Activated naive CD4-positive, alpha-beta T cell treated with anti-CD3 and anti-CD28 coated beads, Interleukin-2, amount 50 U/mL, for 24 hours (primary cell): ENCODE data around the gene FHIP1B.
"Not testable (repeated sequence)": the region's sequence is repeated elsewhere in the genome, so short reads cannot be mapped to it uniquely, and the experiment has no call there.

Experiments
- H3K27ac Mint-ChIP-seq: one replicate; pipeline ENCODE4 v1.8.0; 2021; ENCODE audit warnings: mild to moderate bottlenecking, mixed read lengths
- H3K27me3 Mint-ChIP-seq: one replicate; pipeline ENCODE4 v1.8.0; 2021; ENCODE audit warnings: mixed read lengths
- H3K36me3 Mint-ChIP-seq: one replicate; pipeline ENCODE4 v1.8.0; 2021; ENCODE audit warnings: mixed read lengths
- H3K4me1 Mint-ChIP-seq: one replicate; pipeline ENCODE4 v1.8.0; 2021; ENCODE audit warnings: mixed read lengths
- H3K4me3 Mint-ChIP-seq: one replicate; pipeline ENCODE4 v1.8.0; 2021; ENCODE audit warnings: mild to moderate bottlenecking, mixed read lengths
- H3K9me3 Mint-ChIP-seq: one replicate; pipeline ENCODE4 v1.8.0; 2021; ENCODE audit warnings: mixed read lengths

Gene FHIP1B

GRCh38 chr11:6234387-6235107, at the start of gene FHIP1B:
Gene FHIP1B, minus strand, starts transcription at chr11:6234636. Its CDS starts 10,120 bp downstream, at chr11:6224516.
- H3K27ac Mint-ChIP-seq, result peak within 1 kb of the TSS; percentile 98
- peak within 1 kb of the TSS; percentile 99 for H3K4me3 Mint-ChIP-seq
- H3K9me3 Mint-ChIP-seq, result no peaks in the 10 kb centered on the region
- no peaks in the 10 kb centered on the region for H3K36me3 Mint-ChIP-seq
- H3K4me1 Mint-ChIP-seq, result peaks cover 52% of the 10 kb centered on the region
- H3K27me3 Mint-ChIP-seq, result no peaks in the 10 kb centered on the region

- Mint-ChIP-seq H3K4me3 (no peak overlapping the region), H3K36me3 (peaks cover 2% of the 10 kb centered on the region), H3K9me3 (no peaks in the 10 kb centered on the region), H3K4me1 (no peaks in the 10 kb centered on the region), H3K27ac (no peak overlapping the region), H3K27me3 (peaks cover 29% of the 10 kb centered on the region)
Observed at GRCh38 chr11:6283453-6284023, 49.1 kb upstream of the FHIP1B start.

- peaks cover 41% of the 10 kb centered on the region for H3K27me3 Mint-ChIP-seq
- H3K9me3 Mint-ChIP-seq, H3K27ac Mint-ChIP-seq, H3K4me1 Mint-ChIP-seq, H3K4me3 Mint-ChIP-seq, H3K36me3 Mint-ChIP-seq: not testable (repeated sequence)
Observed at GRCh38 chr11:6280809-6281208, 46.4 kb upstream of the FHIP1B start.

GRCh38 chr11:6273188-6273587, 38.8 kb upstream of the FHIP1B start:
- Mint-ChIP-seq H3K27ac (no peak overlapping the region), H3K36me3 (no peaks in the 10 kb centered on the region), H3K27me3 (peaks cover 31% of the 10 kb centered on the region), H3K4me1 (no peaks in the 10 kb centered on the region), H3K4me3 (no peak overlapping the region), H3K9me3 (no peaks in the 10 kb centered on the region)

GRCh38 chr11:6271598-6271997, 37.2 kb upstream of the FHIP1B start:
- Mint-ChIP-seq H3K27me3 (peaks cover 22% of the 10 kb centered on the region), H3K36me3 (no peaks in the 10 kb centered on the region), H3K27ac (no peak overlapping the region), H3K9me3 (no peaks in the 10 kb centered on the region), H3K4me1 (no peaks in the 10 kb centered on the region), H3K4me3 (no peak overlapping the region)

- Mint-ChIP-seq H3K9me3 (no peaks in the 10 kb centered on the region), H3K27ac (no peak overlapping the region), H3K36me3 (no peaks in the 10 kb centered on the region), H3K27me3 (peaks cover 19% of the 10 kb centered on the region), H3K4me1 (no peaks in the 10 kb centered on the region), H3K4me3 (no peak overlapping the region)
Observed at GRCh38 chr11:6270584-6271246, 36.3 kb upstream of the FHIP1B start.

- H3K36me3 Mint-ChIP-seq, result no peaks in the 10 kb centered on the region
- H3K4me1 Mint-ChIP-seq, result no peaks in the 10 kb centered on the region
- H3K27me3 Mint-ChIP-seq, result peaks cover 14% of the 10 kb centered on the region
- H3K9me3 Mint-ChIP-seq, result no peaks in the 10 kb centered on the region
- no peak overlapping the region for H3K4me3 Mint-ChIP-seq
- H3K27ac Mint-ChIP-seq, result no peak overlapping the region
Observed at GRCh38 chr11:6269994-6270393, 35.6 kb upstream of the FHIP1B start.

- no peak overlapping the region for H3K27ac Mint-ChIP-seq
- no peaks in the 10 kb centered on the region for H3K9me3 Mint-ChIP-seq
- H3K36me3 Mint-ChIP-seq, result no peaks in the 10 kb centered on the region
- no peaks in the 10 kb centered on the region for H3K4me1 Mint-ChIP-seq
- H3K4me3 Mint-ChIP-seq, result no peak overlapping the region
- H3K27me3 Mint-ChIP-seq, result peaks cover 18% of the 10 kb centered on the region
Observed at GRCh38 chr11:6268820-6269219, 34.4 kb upstream of the FHIP1B start.

GRCh38 chr11:6263662-6264061, 29.2 kb upstream of the FHIP1B start:
- no peak overlapping the region for H3K27ac Mint-ChIP-seq
- no peaks in the 10 kb centered on the region for H3K36me3 Mint-ChIP-seq
- H3K9me3 Mint-ChIP-seq, result no peaks in the 10 kb centered on the region
- no peak overlapping the region for H3K4me3 Mint-ChIP-seq
- H3K4me1 Mint-ChIP-seq, result no peaks in the 10 kb centered on the region
- peaks cover 14% of the 10 kb centered on the region for H3K27me3 Mint-ChIP-seq

- no peak overlapping the region for H3K27ac Mint-ChIP-seq
Observed at GRCh38 chr11:6260207-6260726, 25.8 kb upstream of the FHIP1B start.

GRCh38 chr11:6258571-6259081, 24.2 kb upstream of the FHIP1B start:
- H3K4me3 Mint-ChIP-seq, result peak overlapping the region; percentile 75
- no peak overlapping the region for H3K27ac Mint-ChIP-seq
- H3K9me3 Mint-ChIP-seq, result no peaks in the 10 kb centered on the region
- H3K36me3 Mint-ChIP-seq, result no peaks in the 10 kb centered on the region
- H3K4me1 Mint-ChIP-seq, result no peaks in the 10 kb centered on the region
- H3K27me3 Mint-ChIP-seq, result peaks cover 4% of the 10 kb centered on the region

More at GRCh38 chr11:6260207-6260726, 25.8 kb upstream of the FHIP1B start:
- Mint-ChIP-seq H3K4me3 (no peak overlapping the region), H3K9me3 (no peaks in the 10 kb centered on the region), H3K4me1 (no peaks in the 10 kb centered on the region), H3K27me3 (peaks cover 13% of the 10 kb centered on the region), H3K36me3 (no peaks in the 10 kb centered on the region)

GRCh38 chr11:6258141-6258540, 23.7 kb upstream of the FHIP1B start:
- no peaks in the 10 kb centered on the region for H3K36me3 Mint-ChIP-seq
- H3K27me3 Mint-ChIP-seq, result peaks cover 3% of the 10 kb centered on the region
- H3K27ac Mint-ChIP-seq, result no peak overlapping the region
- peak overlapping the region; percentile 75 for H3K4me3 Mint-ChIP-seq
- H3K9me3 Mint-ChIP-seq, result no peaks in the 10 kb centered on the region
- no peaks in the 10 kb centered on the region for H3K4me1 Mint-ChIP-seq

- H3K27me3 Mint-ChIP-seq, result peaks cover 2% of the 10 kb centered on the region
- H3K36me3 Mint-ChIP-seq, result no peaks in the 10 kb centered on the region
- H3K27ac Mint-ChIP-seq, result no peak overlapping the region
- no peak overlapping the region for H3K4me3 Mint-ChIP-seq
- H3K9me3 Mint-ChIP-seq, result no peaks in the 10 kb centered on the region
- H3K4me1 Mint-ChIP-seq, result no peaks in the 10 kb centered on the region
Observed at GRCh38 chr11:6253197-6253596, 18.8 kb upstream of the FHIP1B start.

- H3K27ac Mint-ChIP-seq, result no peak overlapping the region
- H3K9me3 Mint-ChIP-seq, result no peaks in the 10 kb centered on the region
- no peak overlapping the region for H3K4me3 Mint-ChIP-seq
- no peaks in the 10 kb centered on the region for H3K4me1 Mint-ChIP-seq
- H3K36me3 Mint-ChIP-seq, result no peaks in the 10 kb centered on the region
- H3K27me3 Mint-ChIP-seq, result no peaks in the 10 kb centered on the region
Observed at GRCh38 chr11:6251990-6252473, 17.6 kb upstream of the FHIP1B start.

GRCh38 chr11:6251120-6251733, 16.8 kb upstream of the FHIP1B start:
- Mint-ChIP-seq H3K27me3 (no peaks in the 10 kb centered on the region), H3K9me3 (no peaks in the 10 kb centered on the region), H3K4me3 (no peak overlapping the region), H3K36me3 (no peaks in the 10 kb centered on the region), H3K4me1 (no peaks in the 10 kb centered on the region), H3K27ac (no peak overlapping the region)
